ENCODE results near the gene OXSR1. TPM values are rescaled to one million over a fixed set of nuclear protein-coding genes. Genes with fewer than 3 reads are reported as not detected.
"Not testable (repeated sequence)": the region's sequence is repeated elsewhere in the genome, so short reads cannot be mapped to it uniquely, and the experiment has no call there.

Gene OXSR1
- total RNA-seq, 1 donor from 2014 or later: 66.0 TPM

DNA sequence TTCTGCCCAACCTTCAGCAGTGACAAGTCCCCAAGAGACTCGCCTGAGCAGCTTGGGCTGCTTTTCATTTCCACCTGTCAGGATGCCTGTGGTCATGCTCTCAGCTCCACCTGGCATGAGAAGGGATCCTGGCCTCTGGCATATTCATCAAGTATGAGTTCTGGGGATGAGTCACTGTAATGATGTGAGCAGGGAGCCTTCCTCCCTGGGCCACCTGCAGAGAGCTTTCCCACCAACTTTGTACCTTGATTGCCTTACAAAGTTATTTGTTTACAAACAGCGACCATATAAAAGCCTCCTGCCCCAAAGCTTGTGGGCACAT, 23.4 kb upstream of the OXSR1 start:
- peak; percentile 36 for DNase-seq (ENCODE audit: low read depth)

DNA sequence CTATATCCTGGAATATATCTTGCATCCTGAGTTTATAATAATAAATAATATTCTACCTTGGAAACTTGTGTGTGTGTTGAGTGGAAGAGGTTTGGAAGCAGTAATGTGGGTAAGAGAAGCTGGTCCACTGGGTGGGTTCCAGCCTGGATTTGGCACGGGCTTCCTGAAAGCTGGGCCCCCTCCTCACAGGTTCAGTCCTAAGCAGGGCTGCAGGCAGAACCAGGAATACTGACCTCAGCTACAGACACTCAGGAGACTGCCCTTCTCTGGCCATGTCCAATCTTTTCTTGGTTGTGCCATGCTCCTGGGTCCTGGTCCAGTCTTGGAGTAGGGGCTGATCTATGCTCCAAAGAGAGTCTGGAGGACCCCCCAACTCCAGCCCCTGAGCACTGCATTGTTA, 22.4 kb upstream of the OXSR1 start:
- DNase-seq (ENCODE audit: low read depth): no peak

DNA sequence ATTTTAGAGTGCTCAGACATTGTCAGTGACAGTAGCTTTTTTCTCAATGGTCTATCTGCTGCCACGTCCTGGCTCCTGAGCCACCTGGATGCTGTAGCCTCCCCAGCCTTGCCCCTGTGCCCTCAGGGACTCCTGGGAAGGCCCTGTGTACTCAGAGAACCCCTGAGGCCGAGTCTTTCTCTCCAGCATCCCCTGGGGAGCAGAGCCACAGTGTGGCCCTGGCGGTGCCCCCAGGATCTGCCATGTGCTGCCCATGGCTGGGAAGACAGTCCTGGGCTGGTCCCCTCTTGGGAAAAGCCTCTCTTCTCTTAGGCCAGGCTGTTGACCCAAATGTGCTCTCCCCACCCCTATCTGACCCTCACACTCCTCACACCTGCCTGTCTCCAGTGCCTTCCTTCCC, 21.8 kb upstream of the OXSR1 start:
- no peak for DNase-seq (ENCODE audit: low read depth)

DNA sequence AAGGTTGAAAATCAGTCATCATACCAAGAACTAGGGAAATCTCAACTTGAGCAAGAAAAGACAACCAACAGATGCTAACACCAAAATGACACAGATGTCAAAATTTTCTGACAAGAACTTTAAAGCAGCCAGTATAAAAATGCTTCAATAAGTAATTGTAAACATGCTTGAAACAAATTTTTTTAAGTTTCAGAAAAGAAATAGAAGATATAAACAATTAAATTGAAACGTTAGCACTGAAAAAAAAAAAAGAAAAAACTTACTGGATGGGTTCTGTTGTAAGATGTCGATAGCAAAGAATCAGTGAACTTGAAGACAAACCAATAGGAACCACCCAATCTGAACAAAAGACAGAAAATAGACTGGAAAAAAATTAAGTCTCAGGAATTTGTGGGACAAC, 18.8 kb upstream of the OXSR1 start:
- DNase-seq (ENCODE audit: low read depth): no peak

DNA sequence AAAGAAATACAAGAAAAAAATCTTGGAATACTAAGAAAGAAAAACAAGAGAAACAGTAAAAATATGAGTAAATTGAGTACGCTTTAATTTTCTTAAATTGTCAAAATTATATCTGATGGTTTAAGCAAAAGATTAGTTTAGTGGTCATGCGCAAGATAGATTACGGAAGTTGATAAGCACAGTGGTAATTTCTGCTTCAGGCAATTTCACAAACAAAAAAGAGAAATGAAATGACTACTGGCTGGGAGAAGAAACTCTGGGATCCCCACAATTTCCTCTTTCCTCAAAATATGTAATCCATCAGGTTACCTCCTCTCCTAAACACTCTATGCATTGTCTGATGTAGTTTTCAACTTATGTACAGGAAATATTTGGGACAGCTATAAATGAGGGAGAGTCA, 17.9 kb upstream of the OXSR1 start:
- no peak for DNase-seq (ENCODE audit: low read depth)

DNA sequence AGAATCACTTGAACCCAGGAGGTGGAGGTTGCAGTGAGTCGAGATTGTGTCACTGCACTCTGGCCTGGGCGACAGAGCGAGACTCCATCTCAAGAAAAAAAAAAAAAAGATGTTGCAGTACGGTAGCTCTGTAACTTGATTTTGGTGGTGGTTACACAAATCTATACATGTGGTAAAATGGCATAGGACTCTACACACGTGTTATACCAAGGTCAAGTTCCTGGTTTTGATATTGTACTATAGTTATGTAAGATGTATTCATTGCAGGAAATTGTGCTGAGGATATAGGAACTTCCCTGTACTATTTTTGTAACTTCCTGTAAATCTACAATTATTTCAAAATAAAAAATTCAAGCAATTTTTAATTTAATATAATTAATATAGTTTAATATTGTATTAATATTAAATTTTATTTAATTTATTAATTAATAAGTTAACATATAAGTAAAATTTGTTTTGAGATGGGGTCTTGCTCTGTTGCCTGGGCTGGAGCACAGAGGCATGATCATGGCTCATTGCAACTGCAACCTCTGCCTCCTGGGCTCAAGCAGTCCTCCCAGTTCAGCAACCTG, 16.9 kb upstream of the OXSR1 start:
- DNase-seq (ENCODE audit: low read depth): no peak

DNA sequence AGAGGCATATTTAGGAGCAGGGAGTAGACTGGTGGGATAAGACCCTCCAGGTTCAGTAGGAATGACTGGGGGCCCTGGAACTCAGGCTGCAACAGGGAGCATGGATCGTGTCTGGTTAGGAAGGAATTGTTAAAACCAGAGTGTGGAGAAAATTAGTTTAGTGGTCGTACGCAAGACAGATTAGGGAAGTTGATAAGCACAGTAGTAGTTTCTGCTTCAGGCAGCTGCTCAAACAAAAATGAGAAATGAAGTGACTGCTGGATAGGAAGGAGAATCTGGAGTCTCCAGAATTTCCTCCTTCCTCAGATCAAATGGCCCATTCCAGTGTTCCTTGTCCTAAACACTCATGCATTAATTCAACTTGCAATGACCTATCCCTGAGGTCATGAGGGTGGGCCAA, 15.6 kb upstream of the OXSR1 start:
- DNase-seq (ENCODE audit: low read depth): no peak

DNA sequence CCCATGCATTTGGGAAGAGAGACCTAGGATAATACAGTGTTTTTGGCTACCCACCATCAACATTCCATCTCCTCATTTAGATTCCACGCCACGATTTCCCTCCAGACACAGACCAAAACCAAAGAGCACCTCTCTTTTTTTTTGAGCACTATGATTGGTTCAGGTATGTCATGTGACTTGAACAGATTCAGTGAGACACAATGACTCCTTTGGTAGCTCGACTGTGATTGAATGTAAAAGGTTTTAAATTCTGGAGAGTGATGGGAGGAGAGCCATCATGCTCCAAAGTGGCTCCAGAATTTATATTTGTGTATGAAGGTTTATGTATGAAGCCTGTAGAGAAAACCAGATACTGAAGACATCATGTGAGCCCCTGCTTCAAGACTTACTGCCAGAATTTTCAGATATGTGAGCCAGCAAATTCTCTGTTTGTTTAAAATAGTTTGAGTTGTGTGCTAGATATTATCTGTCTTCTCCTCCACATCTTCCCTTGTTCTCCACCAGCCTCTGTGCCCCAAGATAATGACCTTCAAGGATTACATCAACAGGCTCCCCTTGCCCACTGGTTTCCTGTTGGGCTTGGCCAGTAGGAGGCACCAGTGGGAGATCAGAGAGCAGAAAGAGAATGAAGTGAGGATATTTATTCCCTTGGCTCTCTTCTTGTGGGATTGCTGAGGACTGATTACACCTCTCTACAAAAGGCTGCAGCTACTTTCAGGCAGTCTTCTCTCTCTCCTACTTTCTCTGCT, 14.4 kb upstream of the OXSR1 start:
- no peak for DNase-seq (ENCODE audit: low read depth)

DNA sequence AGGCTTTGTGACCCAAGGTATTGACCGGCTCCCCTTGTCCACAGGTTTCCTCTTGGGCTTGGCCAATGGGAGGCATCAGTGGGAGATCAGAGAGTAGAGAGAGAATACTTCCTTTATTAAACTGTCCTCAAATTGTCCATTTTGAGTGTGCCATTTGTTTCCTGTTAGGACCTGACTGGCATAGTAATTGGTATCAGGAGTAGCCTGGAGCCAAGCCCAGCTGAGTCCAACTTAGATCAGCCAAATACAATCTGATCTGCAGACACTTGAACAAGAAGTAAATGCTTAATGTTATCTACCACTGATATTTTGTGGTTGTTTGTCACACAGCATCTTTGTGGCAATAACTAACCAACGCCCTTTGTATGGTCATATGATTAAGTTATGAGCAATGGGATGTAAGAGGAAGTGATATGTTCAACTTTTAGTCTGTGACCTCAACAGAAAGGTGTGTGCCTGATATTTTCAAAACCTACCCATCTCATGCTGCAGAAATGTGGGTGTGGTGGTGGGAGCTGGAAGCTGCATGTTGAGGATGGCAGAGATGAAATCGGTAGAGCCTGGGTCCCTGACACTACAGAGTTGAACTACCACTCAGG, 13.6 kb upstream of the OXSR1 start:
- DNase-seq (ENCODE audit: low read depth): peak; percentile 45

DNA sequence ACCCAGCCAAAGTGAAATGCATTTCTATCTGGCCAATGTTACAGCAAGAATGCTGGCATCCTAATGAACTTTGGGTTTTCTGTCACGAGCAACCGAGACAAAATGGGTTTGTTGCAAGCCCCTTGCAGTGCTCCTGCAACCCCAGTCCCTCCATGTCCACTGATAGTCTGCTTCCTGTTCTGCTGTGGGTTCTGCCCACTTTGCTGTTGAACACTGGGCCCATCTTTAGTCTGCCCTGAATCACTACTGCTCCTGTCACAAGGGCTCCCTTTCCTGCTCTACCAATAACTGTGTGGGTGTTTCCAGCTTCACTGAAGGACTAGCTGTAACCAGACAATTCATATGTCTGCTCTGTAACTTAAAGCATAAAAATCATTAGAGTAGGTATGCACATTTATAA, 12.7 kb upstream of the OXSR1 start:
- DNase-seq (ENCODE audit: low read depth): no peak

DNA sequence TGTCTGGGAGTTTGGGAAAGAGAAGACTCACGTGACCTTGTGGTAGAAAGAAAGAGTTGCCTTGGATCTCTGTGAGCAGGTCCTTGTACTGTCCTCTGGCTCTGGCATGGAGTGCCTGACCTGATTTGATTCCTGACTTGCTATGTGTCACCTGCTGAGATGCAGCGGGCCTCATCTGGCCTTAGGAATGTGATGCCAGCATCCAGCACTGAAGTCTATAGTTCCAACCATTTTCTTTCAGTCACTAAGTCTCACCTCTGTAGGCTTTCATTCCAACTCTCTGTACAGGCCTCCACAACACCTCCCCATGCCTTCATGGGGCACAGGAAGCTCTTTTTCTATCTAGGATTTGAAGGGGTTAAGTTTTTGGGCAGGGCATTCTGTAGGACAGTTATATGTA, 12.1 kb upstream of the OXSR1 start:
- DNase-seq (ENCODE audit: low read depth): no peak

DNA sequence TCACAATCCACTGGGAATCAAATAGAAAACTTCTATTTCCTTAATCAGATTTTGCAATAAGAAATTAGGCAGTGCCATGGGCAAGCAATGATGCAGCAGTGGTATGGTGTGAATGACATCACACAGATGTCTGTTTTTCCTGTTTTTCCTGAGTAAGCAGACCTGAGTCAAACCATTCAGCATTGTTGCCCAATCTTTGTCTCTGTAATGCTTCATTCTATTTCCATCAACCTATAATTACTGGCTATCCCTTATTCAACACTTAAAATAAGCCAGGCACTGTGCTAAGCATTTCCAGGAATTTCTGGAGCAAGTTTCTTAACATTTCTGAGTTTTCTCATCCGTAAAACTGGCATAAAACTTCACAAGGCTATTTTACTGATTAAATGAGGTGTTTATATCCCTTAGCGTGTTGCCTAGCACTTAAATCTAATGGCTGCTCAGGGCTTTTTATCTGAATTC, 11.3 kb upstream of the OXSR1 start:
- DNase-seq (ENCODE audit: low read depth): peak; percentile 99

DNA sequence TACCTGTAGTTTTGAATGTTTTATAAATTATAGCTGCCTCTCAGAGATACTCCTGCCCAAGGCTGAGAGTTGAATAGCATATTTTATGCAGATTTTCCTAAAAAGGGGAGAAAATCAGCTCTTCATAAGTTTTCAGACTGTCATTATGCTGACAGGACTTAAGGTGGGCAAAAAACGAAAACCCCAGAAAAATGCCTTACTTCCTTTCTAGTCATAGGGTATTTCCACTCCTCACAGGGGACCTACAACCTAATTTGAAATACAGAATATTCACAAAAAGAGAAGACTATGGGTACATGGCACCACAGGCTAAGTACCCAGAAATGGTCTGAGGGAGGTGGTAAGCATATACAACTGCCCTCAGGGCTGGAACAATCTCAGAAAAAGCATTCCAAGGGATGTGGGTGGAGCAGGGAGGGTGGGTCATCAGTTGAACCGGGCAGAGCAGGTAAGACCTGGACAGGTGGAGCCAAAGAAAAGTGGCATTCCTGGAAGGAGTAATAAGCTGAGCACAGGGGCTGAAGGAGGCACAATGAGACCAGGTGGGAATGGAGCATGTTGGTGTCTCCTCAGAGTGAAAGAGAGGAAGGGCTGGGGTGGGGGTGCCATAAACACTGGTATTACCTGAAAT, 10.6 kb upstream of the OXSR1 start:
- peak; percentile 41 for DNase-seq (ENCODE audit: low read depth)

DNA sequence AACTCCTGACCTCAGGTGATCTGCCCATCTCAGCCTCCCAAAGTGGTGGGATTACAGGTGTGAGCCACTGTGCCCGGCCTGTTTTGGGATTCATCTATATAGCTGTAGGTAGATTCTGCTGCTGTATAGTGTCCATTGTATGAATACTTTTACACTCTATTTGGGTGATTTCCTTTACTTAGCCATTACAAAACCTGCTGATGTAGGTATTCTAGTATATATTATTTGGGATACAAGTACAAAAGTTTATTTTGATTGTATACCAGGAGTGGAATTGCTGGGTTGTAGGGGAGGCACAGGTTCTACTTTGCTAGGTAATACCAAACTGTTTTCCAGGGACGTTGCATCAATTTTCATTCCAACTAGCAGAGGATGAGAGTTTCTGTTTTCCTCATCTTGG, 9.5 kb upstream of the OXSR1 start:
- DNase-seq (ENCODE audit: low read depth): no peak

DNA sequence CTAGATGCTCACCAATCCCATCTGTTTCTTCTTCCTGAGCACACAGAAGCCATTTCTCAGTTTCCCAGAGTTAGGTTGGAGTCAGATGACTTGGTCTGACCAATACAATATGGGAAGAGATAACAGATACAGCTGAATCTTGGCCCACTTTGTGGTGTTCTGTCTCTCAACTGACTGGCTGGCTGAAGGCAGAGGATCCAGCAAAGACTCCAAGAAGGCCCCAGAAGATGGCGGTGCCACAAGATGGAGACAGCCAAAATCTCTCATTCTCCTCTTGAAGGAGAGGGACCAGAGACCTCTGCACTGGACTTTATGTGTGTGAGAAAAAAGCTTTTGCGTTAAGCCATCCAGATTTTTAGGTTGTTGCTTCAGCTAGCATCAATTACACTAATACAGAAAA, 8.2 kb upstream of the OXSR1 start:
- no peak for DNase-seq (ENCODE audit: low read depth)

DNA sequence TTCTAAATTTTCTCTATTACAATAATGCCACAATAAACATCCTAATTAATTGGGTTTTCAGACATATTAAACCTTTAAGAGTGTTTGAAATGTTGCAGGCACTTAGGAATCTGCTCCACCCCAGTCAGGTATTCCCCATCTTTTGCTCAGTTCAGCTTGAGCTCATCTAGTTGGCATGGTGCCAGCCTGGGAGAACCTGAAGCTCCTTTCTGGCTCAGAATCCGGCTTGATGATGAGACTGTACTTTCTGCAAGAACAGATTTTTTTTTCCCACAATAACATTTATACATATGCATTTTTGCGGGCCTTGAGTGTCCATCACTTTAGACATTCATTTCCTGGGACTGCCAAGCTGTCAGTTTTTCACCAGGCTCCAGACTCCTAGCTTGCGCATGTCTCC, 7.7 kb upstream of the OXSR1 start:
- DNase-seq (ENCODE audit: low read depth): peak; percentile 45

DNA sequence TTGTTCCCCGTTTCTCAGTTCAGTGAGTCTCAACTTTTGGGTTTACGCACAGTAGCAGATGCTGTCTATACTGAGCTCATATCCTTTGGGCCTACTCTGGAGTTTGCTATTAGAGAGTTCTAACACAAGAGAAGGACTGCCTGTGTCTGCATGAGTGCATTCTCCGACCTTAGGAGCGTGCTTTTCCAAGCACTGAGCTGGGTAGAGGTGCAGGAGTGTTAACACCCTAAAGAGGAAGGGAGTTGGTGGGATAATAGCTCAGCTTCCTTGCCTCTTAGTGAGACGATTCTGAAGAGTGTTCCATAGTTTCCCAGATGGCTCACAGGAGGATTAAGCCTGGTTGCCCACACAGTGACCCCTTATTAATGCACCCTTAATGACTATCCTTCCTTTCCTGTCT, 6.9 kb upstream of the OXSR1 start:
- DNase-seq (ENCODE audit: low read depth): no peak

DNA sequence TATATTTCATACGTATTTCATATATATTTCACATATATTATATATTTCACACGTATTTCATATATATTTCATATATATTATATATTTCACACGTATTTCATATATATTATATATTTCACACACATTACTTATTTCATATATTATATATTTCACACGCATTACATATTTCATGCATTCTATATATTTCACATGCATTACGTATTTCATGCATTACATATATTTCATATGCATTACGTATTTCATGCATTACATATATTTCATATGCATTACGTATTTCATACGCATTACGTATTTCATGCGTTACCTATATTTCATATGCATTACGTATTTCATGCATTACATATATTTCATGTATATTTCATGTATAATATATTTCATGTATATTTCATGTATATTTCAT, 4.6 kb upstream of the OXSR1 start:
- not testable (repeated sequence) for DNase-seq (ENCODE audit: low read depth)

DNA sequence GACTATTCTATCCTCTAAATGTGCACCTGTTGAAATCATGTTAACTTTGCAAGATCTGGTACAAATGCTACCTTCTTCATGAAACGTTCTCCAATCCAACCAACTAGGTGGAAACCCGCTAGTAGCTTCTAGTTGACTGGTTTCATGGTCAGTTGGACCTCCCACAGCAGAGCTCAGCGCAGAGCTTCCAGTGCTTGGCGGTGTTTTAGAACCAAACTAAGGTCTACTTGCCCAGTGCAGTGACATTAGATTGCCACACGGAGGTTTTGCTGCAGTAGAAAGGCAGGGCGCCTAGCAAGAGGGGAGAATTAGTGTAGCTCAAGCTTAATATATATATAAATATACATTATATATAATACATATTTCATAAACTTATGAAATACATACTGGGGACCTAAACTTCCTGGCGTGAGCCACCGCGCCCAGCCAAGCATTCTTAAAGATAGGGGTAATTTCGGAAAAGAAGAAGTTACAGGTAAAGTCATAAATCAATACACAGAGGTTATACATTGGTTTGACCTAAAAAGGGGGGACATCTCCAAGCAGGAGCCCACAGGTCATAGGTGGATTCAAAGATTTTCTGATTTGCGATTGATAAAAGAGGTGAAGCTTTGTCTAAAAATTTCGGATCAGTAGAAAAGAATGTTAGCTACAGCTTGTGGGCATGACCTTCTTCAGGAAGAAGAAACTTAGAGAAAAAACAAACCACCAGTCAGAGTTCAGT, 2.1 kb upstream of the OXSR1 start:
- DNase-seq (ENCODE audit: low read depth): no peak

DNA sequence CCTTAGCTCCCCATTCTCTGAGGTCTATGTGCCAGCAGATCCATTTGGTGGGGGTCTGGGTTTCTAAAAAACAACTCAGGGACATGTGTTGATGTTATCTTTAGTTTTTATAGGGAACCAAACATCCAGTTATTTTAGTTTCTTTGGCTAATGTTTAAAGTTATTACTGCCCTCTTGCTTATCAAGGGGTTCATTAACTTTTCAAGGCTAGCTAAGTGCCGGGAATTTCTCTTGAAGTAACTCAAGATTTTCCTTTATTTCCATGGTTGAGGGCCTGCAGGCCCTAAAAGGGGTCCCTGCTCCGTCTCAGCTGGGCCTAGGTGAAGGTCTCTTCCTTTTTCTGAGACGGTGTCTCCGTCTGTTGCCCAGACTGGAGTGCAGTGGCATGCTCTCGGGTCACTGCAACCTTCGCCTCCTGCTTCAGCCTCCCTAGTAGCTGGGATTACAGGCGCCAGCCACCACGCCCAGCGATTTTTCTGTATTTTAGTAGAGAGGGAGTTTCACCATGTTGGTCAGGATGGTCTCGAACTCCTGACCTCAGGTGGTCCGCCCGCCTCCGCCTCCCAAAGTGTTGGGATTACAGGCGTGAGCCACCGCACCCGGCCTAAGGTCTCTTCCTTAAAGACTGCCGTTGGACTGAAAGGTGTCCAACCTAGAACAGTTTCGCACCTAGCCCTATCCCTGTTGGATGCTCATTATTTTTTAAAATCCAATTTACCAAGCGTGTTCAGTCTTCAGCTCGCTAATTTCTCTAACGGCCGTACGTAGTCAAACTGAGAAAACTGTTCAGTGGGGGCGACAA, 1.3 kb upstream of the OXSR1 start:
- peak; percentile 29 for DNase-seq (ENCODE audit: low read depth)

DNA sequence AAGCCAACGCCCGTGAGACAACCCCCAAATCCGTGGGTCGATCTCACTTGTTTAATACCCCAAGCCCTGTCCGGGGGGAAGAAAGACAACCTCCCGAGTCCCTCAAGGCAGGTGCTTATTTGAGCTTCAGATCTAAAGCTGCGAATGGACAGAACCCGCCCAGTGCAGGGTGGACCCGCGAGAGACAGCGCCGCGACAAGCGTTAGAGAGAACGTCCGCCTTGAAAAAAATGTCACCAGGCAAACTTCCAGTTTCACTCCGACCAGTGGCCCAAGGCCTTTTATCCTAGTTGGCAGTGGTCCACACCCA, 740 bp upstream of the OXSR1 start:
- no peak for DNase-seq (ENCODE audit: low read depth)

All from renal cortical epithelial cell (primary cell).